H9 (cell line): ENCODE measurements around the gene EPB41L1. TPM values are rescaled to one million over a fixed set of nuclear protein-coding genes. Genes with fewer than 3 reads are reported as not detected.

ENCODE experiments used
- DNase-seq: peaks from one replicate; pipeline ENCODE4 v3.0.0-alpha.2; 2017
- H2AFZ ChIP-seq: one replicate; pipeline ENCODE4 v1.6.1; 2013; ENCODE audit warnings: mild to moderate bottlenecking, low read length, control low read depth, moderate library complexity
- H2AK5ac ChIP-seq: 2 replicates; pipeline ENCODE4 v1.6.1; 2013; ENCODE audit warnings: low read length, control low read depth, mixed read lengths; ENCODE audit not compliant: insufficient read length
- H2BK120ac ChIP-seq: one replicate; pipeline ENCODE4 v1.6.1; 2013; ENCODE audit warnings: low read depth, mild to moderate bottlenecking, low read length, control low read depth, inconsistent platforms; ENCODE audit not compliant: poor library complexity, severe bottlenecking
- H2BK12ac ChIP-seq: 2 replicates; pipeline ENCODE4 v1.6.1; 2013; ENCODE audit warnings: low read length, control low read depth, mixed read lengths, low read depth; ENCODE audit not compliant: insufficient read length
- H2BK15ac ChIP-seq: 2 replicates; pipeline ENCODE4 v1.6.1; 2013; ENCODE audit warnings: low read depth, low read length, control low read depth
- H2BK20ac ChIP-seq: one replicate; pipeline ENCODE4 v1.6.1; 2013; ENCODE audit warnings: low read depth, mild to moderate bottlenecking, low read length, control low read depth, inconsistent platforms; ENCODE audit not compliant: poor library complexity, severe bottlenecking
- H2BK5ac ChIP-seq: 2 replicates; pipeline ENCODE4 v1.6.1; 2013; ENCODE audit warnings: low read length, control low read depth, mixed read lengths; ENCODE audit not compliant: insufficient read length
- H3K14ac ChIP-seq: 2 replicates; pipeline ENCODE4 v1.6.1; 2013; ENCODE audit warnings: low read length, control low read depth; ENCODE audit not compliant: insufficient read depth
- H3K18ac ChIP-seq: 2 replicates; pipeline ENCODE4 v1.6.1; 2013; ENCODE audit warnings: low read depth, mild to moderate bottlenecking, mixed read lengths, low read length, control low read depth; ENCODE audit not compliant: insufficient read length
- H3K23ac ChIP-seq: 2 replicates; pipeline ENCODE4 v1.6.1; 2013; ENCODE audit warnings: low read length, control low read depth, mixed read lengths, low read depth; ENCODE audit not compliant: insufficient read length
- H3K23me2 ChIP-seq: 2 replicates; pipeline ENCODE4 v1.6.1; 2013; ENCODE audit warnings: low read depth, mild to moderate bottlenecking, mixed read lengths, low read length, control low read depth; ENCODE audit not compliant: insufficient read length, poor library complexity, severe bottlenecking
- H3K27ac ChIP-seq: 2 replicates; pipeline ENCODE4 v1.5.1; 2013; ENCODE audit warnings: low read length, control low read depth, mixed read lengths, low read depth; ENCODE audit not compliant: insufficient read length
- H3K27me3 ChIP-seq: 2 replicates; pipeline ENCODE4 v1.6.1; 2013; ENCODE audit warnings: low read length, control low read depth, inconsistent platforms; ENCODE audit not compliant: insufficient read depth
- H3K4ac ChIP-seq: 2 replicates; pipeline ENCODE4 v1.6.1; 2013; ENCODE audit warnings: low read depth, mild to moderate bottlenecking, control low read depth, inconsistent platforms, low read length, moderate library complexity
- H3K4me1 ChIP-seq: 2 replicates; pipeline ENCODE4 v1.6.1; 2013; ENCODE audit warnings: low read length, control low read depth, inconsistent platforms; ENCODE audit not compliant: insufficient read depth
- H3K4me2 ChIP-seq: 2 replicates; pipeline ENCODE4 v1.6.1; 2013; ENCODE audit warnings: low read length, control low read depth, mixed read lengths; ENCODE audit not compliant: insufficient read length, insufficient read depth
- H3K56ac ChIP-seq: 2 replicates; pipeline ENCODE4 v1.6.1; 2013; ENCODE audit warnings: low read depth, mild to moderate bottlenecking, mixed read lengths, low read length, control low read depth; ENCODE audit not compliant: insufficient read length
- H3K79me1 ChIP-seq: 2 replicates; pipeline ENCODE4 v1.6.1; 2013; ENCODE audit warnings: low read depth, mild to moderate bottlenecking, moderate library complexity, low read length, control low read depth, inconsistent platforms; ENCODE audit not compliant: insufficient read depth, poor library complexity, severe bottlenecking
- H3K79me2 ChIP-seq: 2 replicates; pipeline ENCODE4 v1.6.1; 2013; ENCODE audit warnings: low read length, control low read depth, inconsistent platforms; ENCODE audit not compliant: insufficient read depth
- H3K9ac ChIP-seq: 2 replicates; pipeline ENCODE4 v1.6.1; 2013; ENCODE audit warnings: low read length, control low read depth, mixed read lengths; ENCODE audit not compliant: insufficient read length; ENCODE audit errors: extremely low read depth
- H3K9me3 ChIP-seq: one replicate; pipeline ENCODE4 v1.6.1; 2013; ENCODE audit warnings: low read depth, low read length, inconsistent platforms; ENCODE audit not compliant: control insufficient read depth
- H3T11ph ChIP-seq: one replicate; pipeline ENCODE4 v1.6.1; 2013; ENCODE audit warnings: mild to moderate bottlenecking, low read length, control low read depth, inconsistent platforms
- H4K20me1 ChIP-seq: one replicate; pipeline ENCODE4 v1.6.1; 2013; ENCODE audit not compliant: control insufficient read depth, insufficient read length, insufficient read depth
- H4K5ac ChIP-seq: 2 replicates; pipeline ENCODE4 v1.6.1; 2013; ENCODE audit warnings: low read depth, mild to moderate bottlenecking, mixed read lengths, low read length, control low read depth; ENCODE audit not compliant: insufficient read length
- H4K8ac ChIP-seq: replicated peaks from 2 replicates; pipeline ENCODE4 v1.6.1; 2013; ENCODE audit warnings: low read length, control low read depth, mixed read lengths, low read depth; ENCODE audit not compliant: insufficient read length
- H4K91ac ChIP-seq: 2 replicates; pipeline ENCODE4 v1.6.1; 2013; ENCODE audit warnings: low read depth, mild to moderate bottlenecking, moderate library complexity, mixed read lengths, low read length, control low read depth; ENCODE audit not compliant: insufficient read length
- H3K27ac Mint-ChIP-seq, 3 experiments: 2 replicates in 2 of 3; 3 replicates in 1 of 3; pipeline ENCODE4 v1.8.0; 2020 to 2021; ENCODE audit warnings: mixed read lengths in 3 of 3, mild to moderate bottlenecking in 1 of 3, moderate library complexity in 1 of 3
- H3K27me3 Mint-ChIP-seq: 2 replicates; pipeline ENCODE4 v1.8.0; 2021; ENCODE audit warnings: low read depth, mild to moderate bottlenecking, moderate library complexity, mixed read lengths
- H3K36me3 Mint-ChIP-seq, 3 experiments: 2 replicates in 2 of 3; 3 replicates in 1 of 3; pipeline ENCODE4 v1.8.0; 2020 to 2021; ENCODE audit warnings: low read depth in 3 of 3, mixed read lengths in 3 of 3; ENCODE audit not compliant: insufficient read depth in 1 of 3
- H3K4me1 Mint-ChIP-seq, 2 experiments: 2 replicates each; pipeline ENCODE4 v1.8.0; 2020; ENCODE audit warnings: mixed read lengths in 2 of 2
- H3K4me3 Mint-ChIP-seq, 2 experiments: 2 replicates in 1 of 2; 3 replicates in 1 of 2; pipeline ENCODE4 v1.8.0; 2020 to 2021; ENCODE audit warnings: mild to moderate bottlenecking in 2 of 2, mixed read lengths in 2 of 2, moderate library complexity in 1 of 2
- H3K9me3 Mint-ChIP-seq, 2 experiments: 2 replicates in 1 of 2; 3 replicates in 1 of 2; pipeline ENCODE4 v1.8.0; 2020; ENCODE audit warnings: mild to moderate bottlenecking in 2 of 2, mixed read lengths in 2 of 2, moderate library complexity in 1 of 2
- CTCF ChIP-seq: fragments of 200-600 bp; sonication (generic); conservative IDR thresholded peaks from 3 replicates; pipeline ENCODE4 v1.8.0; 2021; ENCODE audit warnings: antibody characterized with exemption, mild to moderate bottlenecking
- WGBS: extraction: QIAGEN DNeasy Blood & Tissue Kit; methylation state at CpG from one replicate; pipeline ENCODE4 v1.1.7; 2013; ENCODE audit warnings: missing lambda C conversion rate, low lambda C conversion rate, mixed read lengths; ENCODE audit not compliant: insufficient read length; ENCODE audit errors: extremely low coverage; 5-methylcytosine and 5-hydroxymethylcytosine counted together
- total RNA-seq: library from RNA; stranded (reverse); gene quantifications from 2 replicates; pipeline ENCODE4 v1.2.1, GENCODE V29; 2021

The EPB41L1 gene
- total RNA-seq, 1 experiment from 2014 or later = 31.1 TPM

DNA sequence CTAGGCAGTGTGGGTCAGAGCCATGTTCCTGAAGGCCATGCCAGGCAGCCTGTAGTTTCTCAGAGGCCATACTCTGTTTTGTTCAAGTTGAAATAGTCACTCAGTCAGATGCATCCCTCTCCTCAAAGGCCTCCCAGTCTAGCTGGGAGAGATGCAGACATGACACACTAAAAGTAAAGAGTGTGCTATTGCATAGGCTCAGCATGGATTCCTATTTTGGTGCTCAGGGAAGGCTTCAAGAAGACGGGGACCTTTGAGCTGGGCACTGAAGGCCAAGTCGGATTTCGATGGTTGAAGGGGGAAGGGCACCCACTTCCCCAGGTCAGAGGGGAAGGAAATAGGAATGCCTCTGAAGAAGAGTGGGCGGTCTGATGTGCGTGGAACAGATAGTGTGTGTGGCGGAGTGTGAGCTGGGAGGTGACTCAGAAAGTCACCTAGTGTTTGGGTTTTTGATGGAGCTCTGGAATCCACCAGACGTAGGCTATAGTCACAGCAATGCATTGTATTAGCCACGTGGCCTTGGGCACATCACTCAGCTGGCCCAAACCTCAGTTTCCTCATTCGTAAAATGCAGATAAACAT, 3.7 kb downstream of the EPB41L1 start:
- Histone ChIP-seq H3T11ph (no peak overlapping the region), H2AFZ (no peak overlapping the region), H2BK120ac (no peak overlapping the region), H3K4ac (no peak overlapping the region), H3K23ac (no peak overlapping the region), H3K27ac (no peak overlapping the region), H3K9me3 (no peaks in the 10 kb centered on the region), H4K5ac (no peak overlapping the region), H4K8ac (no peak overlapping the region), H3K14ac (no peak overlapping the region), H3K79me1 (no peaks in the 10 kb centered on the region), H2AK5ac (no peak overlapping the region), H3K56ac (no peak overlapping the region), H2BK15ac (no peak overlapping the region), H2BK5ac (no peak overlapping the region), H3K4me2 (no peak overlapping the region), H4K20me1 (no peaks in the 10 kb centered on the region), H3K27me3 (no peaks in the 10 kb centered on the region; the same call in 1 of the 2 replicates), H2BK20ac (no peak overlapping the region), H3K9ac (no peak overlapping the region), H3K23me2 (peaks cover 10% of the 10 kb centered on the region), H4K91ac (no peak overlapping the region), H3K4me1 (no peaks in the 10 kb centered on the region; the same call in 1 of the 2 replicates), H3K79me2 (no peaks in the 10 kb centered on the region), H3K18ac (no peak overlapping the region), H2BK12ac (no peak overlapping the region)
- TF ChIP-seq CTCF = no peak
- Mint-ChIP-seq H3K27me3 (peaks cover 23% of the 10 kb centered on the region), H3K4me3 (no peak overlapping the region), H3K4me1 (peaks cover 12 to 21% of the 10 kb centered on the region in 2 experiments), H3K9me3 (no peaks in the 10 kb centered on the region), H3K27ac (no peak overlapping the region), H3K36me3 (no peaks in the 10 kb centered on the region)
- no peak for DNase-seq
- WGBS = no CpG with 5 or more reads among the region's 9 CpGs
